ENCODE data around the gene SYNDIG1.

SYNDIG1 gene

GRCh38 chr20:24488064-24488799, 18.8 kb downstream of the SYNDIG1 start:
- no peak overlapping the region for H3K27ac Mint-ChIP-seq
- no peaks in the 10 kb centered on the region for H3K9me3 Mint-ChIP-seq
- H3K36me3 Mint-ChIP-seq (ENCODE audit: low read depth), result no peaks in the 10 kb centered on the region
- no peaks in the 10 kb centered on the region for H3K4me1 Mint-ChIP-seq (ENCODE audit: low read depth)
- H3K4me3 Mint-ChIP-seq, result no peak overlapping the region
- intact Hi-C loops (cut with micrococcal nuclease), result no loop called here
- H3K27me3 Mint-ChIP-seq, result no peaks in the 10 kb centered on the region

DNA sequence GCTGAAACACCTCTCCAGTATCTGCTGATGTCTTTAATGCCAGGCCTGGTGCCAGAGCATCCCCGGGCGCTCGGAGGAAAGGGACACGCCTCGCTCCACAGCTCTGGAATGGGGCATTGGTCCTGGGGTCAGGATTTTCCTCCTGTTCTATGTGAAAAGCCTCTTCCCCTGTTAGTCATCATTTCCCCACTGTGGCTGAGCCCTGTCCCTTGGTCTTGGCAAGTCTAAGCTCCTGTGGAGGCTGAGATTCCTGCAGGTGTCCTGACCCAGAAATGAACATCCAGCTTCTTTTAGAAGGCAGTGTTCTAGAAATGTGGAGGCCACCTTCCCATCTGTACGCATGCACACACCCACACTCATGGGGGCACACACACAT, 19.4 kb downstream of the SYNDIG1 start:
- Mint-ChIP-seq H3K4me1 (ENCODE audit: low read depth) (no peaks in the 10 kb centered on the region), H3K4me3 (no peak overlapping the region), H3K27ac (no peak overlapping the region), H3K9me3 (no peaks in the 10 kb centered on the region), H3K36me3 (ENCODE audit: low read depth) (no peaks in the 10 kb centered on the region), H3K27me3 (no peaks in the 10 kb centered on the region)
- intact Hi-C loops (cut with micrococcal nuclease), result no loop called here

DNA sequence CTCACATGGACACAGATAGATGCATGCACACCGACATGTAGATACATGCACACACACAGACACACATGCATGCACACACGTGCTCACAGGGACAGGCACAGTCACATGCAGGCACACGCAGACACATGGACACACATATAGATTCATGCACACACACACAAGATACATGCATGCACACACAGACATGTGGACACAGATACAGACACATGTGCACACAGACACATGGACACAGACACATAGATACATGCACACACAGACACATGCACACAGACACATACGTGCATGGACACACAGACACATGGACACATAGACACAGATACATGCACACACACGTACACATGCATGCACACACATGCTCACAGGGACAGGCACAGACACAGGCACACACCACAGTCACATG, 19.8 kb downstream of the SYNDIG1 start:
- Mint-ChIP-seq H3K9me3 (no peaks in the 10 kb centered on the region), H3K27me3 (no peaks in the 10 kb centered on the region)
- intact Hi-C loops (cut with micrococcal nuclease), result no loop called here

DNA sequence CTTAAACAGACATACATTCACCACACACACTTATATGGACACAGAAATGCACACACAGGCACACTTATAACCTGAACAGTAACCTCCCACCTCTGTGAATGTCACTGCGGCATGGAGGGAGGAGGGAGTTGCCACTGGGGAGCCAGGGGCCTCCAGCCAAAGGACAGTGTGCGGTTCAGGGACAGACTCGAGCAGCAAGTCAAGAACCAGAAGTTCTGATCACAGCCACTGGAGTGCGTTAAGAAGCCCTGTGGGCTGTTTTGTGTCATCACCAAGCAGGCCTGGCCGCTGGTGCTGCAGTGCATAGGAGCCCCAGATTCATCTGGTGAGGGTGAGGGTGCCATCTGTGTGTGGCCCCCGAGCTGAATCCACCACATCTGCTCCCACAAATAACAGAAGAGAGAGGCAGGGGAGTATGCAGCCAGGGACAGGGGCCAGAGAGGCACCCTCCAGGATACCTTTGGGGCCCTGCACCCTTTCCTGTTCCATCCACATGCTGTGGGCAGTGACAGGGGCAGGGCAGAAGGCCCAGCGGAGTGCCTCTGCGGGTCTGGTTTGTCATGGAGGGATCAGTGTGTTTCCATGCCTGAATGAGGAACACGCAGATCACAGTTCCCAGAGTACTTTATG, 20.3 kb downstream of the SYNDIG1 start:
- Mint-ChIP-seq H3K27ac (no peak overlapping the region), H3K27me3 (no peaks in the 10 kb centered on the region), H3K36me3 (ENCODE audit: low read depth) (no peaks in the 10 kb centered on the region), H3K4me1 (ENCODE audit: low read depth) (no peaks in the 10 kb centered on the region), H3K4me3 (no peak overlapping the region), H3K9me3 (no peaks in the 10 kb centered on the region)
- intact Hi-C loops (cut with micrococcal nuclease), result no loop called here

More for the DNA sequence above, 19.8 kb downstream of the SYNDIG1 start:
- no peaks in the 10 kb centered on the region for H3K36me3 Mint-ChIP-seq (ENCODE audit: low read depth)
- no peaks in the 10 kb centered on the region for H3K4me1 Mint-ChIP-seq (ENCODE audit: low read depth)
- no peak overlapping the region for H3K27ac Mint-ChIP-seq
- no peak overlapping the region for H3K4me3 Mint-ChIP-seq

GRCh38 chr20:24490598-24490997, 21.2 kb downstream of the SYNDIG1 start:
- no peak overlapping the region for H3K4me3 Mint-ChIP-seq
- intact Hi-C loops (cut with micrococcal nuclease), result no loop called here
- no peaks in the 10 kb centered on the region for H3K36me3 Mint-ChIP-seq (ENCODE audit: low read depth)
- no peaks in the 10 kb centered on the region for H3K4me1 Mint-ChIP-seq (ENCODE audit: low read depth)
- H3K27ac Mint-ChIP-seq, result no peak overlapping the region
- no peaks in the 10 kb centered on the region for H3K27me3 Mint-ChIP-seq
- H3K9me3 Mint-ChIP-seq, result no peaks in the 10 kb centered on the region

DNA sequence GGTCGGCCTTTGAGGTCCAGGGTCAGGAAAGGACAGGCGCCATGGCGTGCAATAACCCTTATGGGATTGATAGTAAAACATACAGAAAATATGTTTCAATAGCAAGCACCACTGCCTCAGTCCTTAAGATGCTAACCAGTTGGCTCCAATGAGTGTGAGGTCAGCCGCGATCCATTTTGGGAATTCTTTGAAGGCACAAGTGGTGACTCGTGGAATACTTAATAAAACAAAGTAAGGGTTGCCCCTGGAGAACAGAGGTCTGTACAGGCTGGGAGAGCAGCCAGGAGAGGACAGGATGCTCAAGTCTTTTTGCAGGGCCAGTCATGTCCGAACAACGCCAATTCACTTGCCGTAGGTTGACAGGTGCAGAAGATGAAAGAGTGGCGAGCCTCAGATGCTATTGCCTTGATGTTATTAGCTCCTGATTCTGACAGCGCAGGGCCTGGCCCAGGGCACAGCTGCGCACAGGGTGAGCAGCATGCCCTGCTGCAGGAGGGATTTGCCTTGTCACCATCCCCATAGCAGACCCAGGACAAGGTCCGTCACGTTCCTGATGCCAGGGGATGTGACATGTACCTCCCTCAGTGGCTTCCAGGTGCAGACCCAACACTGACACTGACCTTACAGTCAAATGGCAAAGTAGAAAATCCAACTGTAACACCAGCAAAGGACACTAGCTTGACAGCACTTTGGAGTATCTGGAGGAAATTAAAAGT, 21.8 kb downstream of the SYNDIG1 start:
- no peaks in the 10 kb centered on the region for H3K9me3 Mint-ChIP-seq
- intact Hi-C loops (cut with micrococcal nuclease), result no loop called here
- H3K27ac Mint-ChIP-seq, result no peak overlapping the region
- H3K4me1 Mint-ChIP-seq (ENCODE audit: low read depth), result no peaks in the 10 kb centered on the region
- no peaks in the 10 kb centered on the region for H3K36me3 Mint-ChIP-seq (ENCODE audit: low read depth)
- H3K27me3 Mint-ChIP-seq, result no peaks in the 10 kb centered on the region
- H3K4me3 Mint-ChIP-seq, result no peak overlapping the region

GRCh38 chr20:24492031-24492607, 22.7 kb downstream of the SYNDIG1 start:
- H3K4me3 Mint-ChIP-seq, result no peak overlapping the region
- H3K4me1 Mint-ChIP-seq (ENCODE audit: low read depth), result no peaks in the 10 kb centered on the region
- H3K9me3 Mint-ChIP-seq, result no peaks in the 10 kb centered on the region
- no peak overlapping the region for H3K27ac Mint-ChIP-seq
- no peaks in the 10 kb centered on the region for H3K27me3 Mint-ChIP-seq
- H3K36me3 Mint-ChIP-seq (ENCODE audit: low read depth), result no peaks in the 10 kb centered on the region
- intact Hi-C loops (cut with micrococcal nuclease), result no loop called here

DNA sequence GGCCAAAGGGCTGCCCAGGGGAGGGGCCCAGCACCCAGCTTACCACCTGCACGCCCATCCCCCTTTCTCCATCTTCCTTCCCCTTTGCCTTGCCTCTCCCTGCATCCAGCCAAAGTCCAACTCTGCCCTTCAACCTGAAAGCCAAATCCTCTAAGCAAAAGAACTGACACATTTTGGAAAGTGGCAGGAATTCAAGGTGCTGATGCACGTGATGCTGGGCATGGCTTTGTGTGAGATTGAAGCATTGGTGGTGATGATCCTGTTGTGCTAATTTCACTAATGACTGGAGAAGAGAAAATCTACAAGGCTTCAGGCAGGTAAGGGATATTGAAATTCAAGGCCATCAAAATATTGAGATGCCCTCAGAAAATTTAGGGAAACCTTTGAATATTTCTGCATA, 23.3 kb downstream of the SYNDIG1 start:
- no peaks in the 10 kb centered on the region for H3K36me3 Mint-ChIP-seq (ENCODE audit: low read depth)

DNA sequence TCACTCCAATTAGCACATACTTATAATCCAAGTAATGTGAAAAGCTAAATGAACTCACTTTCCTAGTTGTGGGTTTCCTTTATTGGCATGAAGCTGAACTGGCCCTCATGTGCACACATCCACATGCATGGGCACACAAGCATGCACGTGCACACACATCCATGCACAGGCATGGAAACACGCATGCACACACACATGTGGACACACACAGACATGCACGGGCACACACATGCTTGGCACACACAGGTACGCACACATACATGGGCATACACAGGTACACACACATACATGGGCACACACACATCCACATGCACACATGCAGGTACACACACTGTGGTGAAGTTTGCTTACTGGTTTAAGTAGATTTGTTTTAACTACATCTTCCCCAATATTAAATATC, 23.8 kb downstream of the SYNDIG1 start:
- Mint-ChIP-seq H3K4me1 (ENCODE audit: low read depth) (no peaks in the 10 kb centered on the region), H3K36me3 (ENCODE audit: low read depth) (no peaks in the 10 kb centered on the region), H3K9me3 (no peaks in the 10 kb centered on the region), H3K27me3 (no peaks in the 10 kb centered on the region), H3K27ac (no peak overlapping the region), H3K4me3 (no peak overlapping the region)
- intact Hi-C loops (cut with micrococcal nuclease), result no loop called here

More for the DNA sequence above, 23.3 kb downstream of the SYNDIG1 start:
- no peaks in the 10 kb centered on the region for H3K9me3 Mint-ChIP-seq
- intact Hi-C loops (cut with micrococcal nuclease), result no loop called here
- H3K4me3 Mint-ChIP-seq, result no peak overlapping the region
- no peaks in the 10 kb centered on the region for H3K4me1 Mint-ChIP-seq (ENCODE audit: low read depth)
- no peak overlapping the region for H3K27ac Mint-ChIP-seq
- no peaks in the 10 kb centered on the region for H3K27me3 Mint-ChIP-seq

DNA sequence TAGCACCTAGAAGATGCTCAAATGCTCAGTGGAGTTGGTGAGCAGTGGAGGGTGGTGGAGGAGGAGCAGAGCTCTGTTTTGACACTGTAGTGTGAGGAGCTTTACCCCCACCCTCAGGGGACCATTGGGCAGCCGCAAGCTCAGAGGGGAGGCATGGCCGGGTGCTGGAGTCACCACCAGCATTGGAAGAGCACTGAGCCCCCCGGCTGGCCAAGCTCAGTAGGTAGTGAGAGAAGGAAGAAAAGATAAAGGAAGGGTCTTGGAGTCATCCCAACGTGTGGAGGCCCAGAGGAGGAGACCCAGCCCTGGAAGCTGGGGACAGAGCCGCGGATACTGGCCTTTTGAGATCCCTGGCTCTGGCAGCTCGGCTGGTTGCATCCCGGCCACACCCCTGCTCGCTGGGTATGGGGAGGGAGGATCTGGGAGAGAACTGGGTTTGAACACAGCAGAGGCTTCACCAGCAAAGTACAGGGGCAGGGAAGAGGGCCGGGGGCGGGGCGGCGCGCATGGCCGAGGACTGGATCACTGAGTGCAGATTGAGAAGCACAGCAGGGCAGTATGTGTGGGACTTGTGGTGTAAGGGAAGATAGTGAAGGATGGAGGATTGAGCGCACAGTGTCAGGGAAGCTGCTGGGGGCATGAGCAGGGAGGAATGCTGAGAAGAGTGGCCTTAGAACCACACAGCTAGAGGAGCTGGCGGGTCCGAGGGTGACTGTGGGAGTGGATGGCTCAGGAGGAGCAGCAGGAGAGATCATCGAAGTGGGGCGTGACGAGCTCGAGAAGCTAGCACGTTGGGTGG, 24.4 kb downstream of the SYNDIG1 start:
- no peaks in the 10 kb centered on the region for H3K27me3 Mint-ChIP-seq
- no peaks in the 10 kb centered on the region for H3K9me3 Mint-ChIP-seq
- no peaks in the 10 kb centered on the region for H3K4me1 Mint-ChIP-seq (ENCODE audit: low read depth)
- H3K27ac Mint-ChIP-seq, result no peak overlapping the region
- intact Hi-C loops (cut with micrococcal nuclease), result no loop called here
- no peak overlapping the region for H3K4me3 Mint-ChIP-seq
- no peaks in the 10 kb centered on the region for H3K36me3 Mint-ChIP-seq (ENCODE audit: low read depth)

DNA sequence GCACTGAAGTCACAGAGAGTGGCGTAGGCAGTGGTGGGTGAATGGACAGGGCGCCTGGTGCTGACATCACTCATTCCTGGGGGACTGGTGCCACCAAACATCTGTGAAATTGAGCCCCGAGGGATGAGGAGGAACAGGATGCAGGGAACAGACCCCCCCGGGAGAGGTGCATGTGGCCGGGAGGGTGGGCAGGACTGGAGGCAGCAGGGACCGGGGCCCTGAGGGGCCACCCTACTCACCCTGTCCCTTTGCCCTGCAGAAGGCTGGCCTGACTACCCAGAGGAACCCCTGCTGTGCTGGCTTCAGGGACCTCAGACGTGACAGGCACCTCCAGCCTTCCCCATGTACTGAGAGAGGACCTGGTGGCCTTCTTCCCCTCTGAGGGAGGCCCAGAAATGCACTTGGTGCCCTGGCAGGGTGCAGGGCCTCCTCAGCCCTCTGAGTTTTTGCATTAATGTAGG, 25.1 kb downstream of the SYNDIG1 start:
- Mint-ChIP-seq H3K27ac (no peak overlapping the region), H3K4me3 (no peak overlapping the region), H3K36me3 (ENCODE audit: low read depth) (no peaks in the 10 kb centered on the region), H3K9me3 (no peaks in the 10 kb centered on the region), H3K27me3 (no peaks in the 10 kb centered on the region), H3K4me1 (ENCODE audit: low read depth) (no peaks in the 10 kb centered on the region)
- intact Hi-C loops (cut with micrococcal nuclease), result no loop called here

DNA sequence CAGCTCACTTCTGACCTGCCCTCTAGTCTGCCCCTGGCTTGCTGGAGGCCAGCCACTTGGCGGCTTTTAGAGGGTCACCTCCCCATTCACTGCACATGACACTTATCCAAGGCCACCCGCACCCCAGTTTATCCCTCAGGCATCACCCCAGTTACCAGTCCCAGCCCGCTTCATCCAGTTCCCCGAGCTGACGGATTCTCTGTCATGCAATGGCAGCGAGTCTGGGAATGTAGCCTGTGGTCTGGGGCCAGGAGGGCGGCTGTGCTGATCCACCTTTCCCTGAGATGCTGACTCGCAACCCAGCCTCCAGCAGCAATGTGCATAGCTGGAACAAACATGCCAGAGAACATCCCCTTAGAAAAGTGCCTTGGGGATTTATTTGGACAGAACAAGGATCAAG, 25.8 kb downstream of the SYNDIG1 start:
- no peak overlapping the region for H3K27ac Mint-ChIP-seq
- no peak overlapping the region for H3K4me3 Mint-ChIP-seq
- no peaks in the 10 kb centered on the region for H3K9me3 Mint-ChIP-seq
- no peaks in the 10 kb centered on the region for H3K4me1 Mint-ChIP-seq (ENCODE audit: low read depth)
- H3K36me3 Mint-ChIP-seq (ENCODE audit: low read depth), result no peaks in the 10 kb centered on the region
- intact Hi-C loops (cut with micrococcal nuclease), result no loop called here
- no peaks in the 10 kb centered on the region for H3K27me3 Mint-ChIP-seq

GRCh38 chr20:24497851-24498250, 28.4 kb downstream of the SYNDIG1 start:
- no peaks in the 10 kb centered on the region for H3K36me3 Mint-ChIP-seq (ENCODE audit: low read depth)
- H3K9me3 Mint-ChIP-seq, result no peaks in the 10 kb centered on the region
- H3K27ac Mint-ChIP-seq, result no peak overlapping the region
- intact Hi-C loops (cut with micrococcal nuclease), result no loop called here
- H3K4me3 Mint-ChIP-seq, result no peak overlapping the region
- peaks cover 1% of the 10 kb centered on the region for H3K27me3 Mint-ChIP-seq
- H3K4me1 Mint-ChIP-seq (ENCODE audit: low read depth), result no peaks in the 10 kb centered on the region

Data from dendritic cell treated with granulocyte-macrophage colony-stimulating factor and Interleukin-4, amounts not matched to agents 40 ng/mL and 50 ng/mL, for 4 days (primary cell).